ENCODE data around the gene DNAJC18. TPM values are rescaled to one million over a fixed set of nuclear protein-coding genes. Genes with fewer than 3 reads are reported as not detected.

Gene DNAJC18
- total and polyA plus RNA-seq, 2 of the 8 experiments (the other 6 are each of a cell fraction or from before 2014, with no cell fraction given) = 7.8 to 29.2 TPM

- Histone ChIP-seq H3K18ac (ENCODE audit: extremely low read depth, low read length) (no peak overlapping the region), H3K56ac (replicated peaks; ENCODE audit: insufficient read length, low read depth, low read length) (no peak overlapping the region), H3K27ac (ENCODE audit: low read depth, low read length) (no peak overlapping the region), H2BK5ac (ENCODE audit: low read depth, low read length) (no peak overlapping the region), H3K4me3 (ENCODE audit: extremely low read depth in 1 of 4, insufficient read depth in 2 of 4, low read depth in 3 of 4, low read length in 4 of 4) (no peak overlapping the region), H4K8ac (ENCODE audit: extremely low read depth, insufficient read depth, low read length) (no peak overlapping the region), H3K4me1 (replicated peaks in 1 of 4; ENCODE audit: control insufficient read depth in 3 of 4, insufficient read depth in 4 of 4, low read length in 3 of 4) (peaks cover 4 to 9% (median 6%) of the 10 kb centered on the region in 4 experiments; a peak in 4 of 7 replicates), H3K23ac (ENCODE audit: insufficient read length) (no peak overlapping the region), H4K5ac (ENCODE audit: insufficient read length, low read depth, low read length) (no peak overlapping the region), H3K4ac (replicated peaks; ENCODE audit: insufficient read length, low read depth, low read length) (no peak overlapping the region), H3K4me2 (ENCODE audit: insufficient read depth in 1 of 2, low read depth in 2 of 2, low read length in 2 of 2) (no peak overlapping the region), H3K36me3 (ENCODE audit: control insufficient read depth in 2 of 4, insufficient read depth in 4 of 4, low read length in 3 of 4) (peaks cover 2 to 21% (median 6%) of the 10 kb centered on the region in 4 experiments; a peak in 5 of 8 replicates), H2BK15ac (ENCODE audit: low read length) (no peak overlapping the region), H3K9ac (replicated peaks in 1 of 4; ENCODE audit: extremely low read depth in 1 of 4, low read depth in 3 of 4, low read length in 3 of 4) (no peak overlapping the region), H3K27me3 (replicated peaks in 1 of 4; ENCODE audit: control insufficient read depth in 3 of 4, extremely low read depth in 1 of 4, insufficient read depth in 3 of 4, low read length in 3 of 4) (no peaks in the 10 kb centered on the region), H4K20me1 (replicated peaks in 1 of 2; ENCODE audit: control insufficient read depth in 1 of 2, insufficient read depth in 2 of 2, low read length in 2 of 2) (no peaks in the 10 kb centered on the region), H2BK120ac (replicated peaks; ENCODE audit: low read depth, low read length) (no peak overlapping the region), H3K14ac (ENCODE audit: insufficient read length) (no peak overlapping the region), H3K79me1 (ENCODE audit: low read depth, low read length) (no peaks in the 10 kb centered on the region), H2BK20ac (ENCODE audit: low read length) (no peak overlapping the region), H2BK12ac (ENCODE audit: low read depth, low read length) (no peak overlapping the region), H4K91ac (replicated peaks; ENCODE audit: insufficient read length, low read length) (no peak overlapping the region), H2AK5ac (ENCODE audit: low read depth, low read length) (no peak overlapping the region), H2AFZ (ENCODE audit: low read length) (no peak overlapping the region), H3K23me2 (ENCODE audit: low read depth, low read length) (no peaks in the 10 kb centered on the region), H3K79me2 (ENCODE audit: control insufficient read depth in 1 of 2, insufficient read depth in 2 of 2, low read length in 2 of 2) (no peaks in the 10 kb centered on the region), H3K9me3 (ENCODE audit: insufficient read depth in 2 of 2, low read depth in 1 of 2, low read length in 1 of 2) (no peaks in the 10 kb centered on the region)
- CTCF ChIA-PET (ENCODE audit: partially characterized antibody) = no interaction called here
- FAIRE-seq (no peak), DNase-seq (ENCODE audit: low read depth in 1 of 2, low spot score in 2 of 2) (no peak)
- 88% methylated on average over 9 of the region's 9 CpGs; no CpG with 5 or more reads in 1 of the 2 experiments for WGBS, 2 experiments (ENCODE audit: extremely low coverage in 1 of 2, insufficient coverage in 1 of 2, insufficient read length in 1 of 2, insufficient replicate concordance in 2 of 2, low coverage in 1 of 2, low lambda C conversion rate in 2 of 2, missing lambda C conversion rate in 1 of 2)
- POLR2A ChIA-PET (ENCODE audit: partially characterized antibody) = interaction anchor here (1.3 kb wide), 1 partner anchor 9 kb away, joined by 3 read pairs; no protein-coding TSS in a partner anchor
- no peak for TF ChIP-seq TAF1 (IDR thresholded peaks at IDR 0.05; ENCODE audit: low read depth, low read length)
- TF ChIP-seq JUND (IDR thresholded peaks at IDR 0.05; ENCODE audit: low read length) = no peak
- TF ChIP-seq TEAD4 (IDR thresholded peaks at IDR 0.05; ENCODE audit: low read depth, low read length) = no peak
- TF ChIP-seq KDM1A (IDR thresholded peaks at IDR 0.05; ENCODE audit: borderline replicate concordance, low read length) = no peak
- no peak for TF ChIP-seq TAF7 (optimal IDR thresholded peaks at IDR 0.05; ENCODE audit: borderline replicate concordance, low read depth, low read length)
- no peak for TF ChIP-seq ASH2L (IDR thresholded peaks at IDR 0.05; ENCODE audit: low read length)
- TF ChIP-seq BACH1 (IDR thresholded peaks at IDR 0.05; ENCODE audit: low read length) = no peak
- TF ChIP-seq POLR2A (IDR thresholded peaks at IDR 0.05; ENCODE audit: control extremely low read depth in 1 of 2, low read depth in 2 of 2, low read length in 2 of 2) = no peak
- TF ChIP-seq PHF8 (conservative IDR thresholded peaks at IDR 0.05; ENCODE audit: low read depth, low read length) = no peak
- no peak for TF ChIP-seq CREB1 (IDR thresholded peaks at IDR 0.05)
- TF ChIP-seq SP4 (IDR thresholded peaks at IDR 0.05; ENCODE audit: low read length) = no peak
Measured at GRCh38 chr5:139416651-139417050, 22.7 kb downstream of the DNAJC18 start.
